Measurements from ENCODE around the gene PLCB1. TPM values are rescaled to one million over a fixed set of nuclear protein-coding genes. Genes with fewer than 3 reads are reported as not detected.
"Not testable (repeated sequence)": the region's sequence is repeated elsewhere in the genome, so short reads cannot be mapped to it uniquely, and the experiment has no call there.

Gene PLCB1
- total RNA-seq, 1 donor, result 13.4 TPM

- H3K4me2 ChIP-seq (ENCODE audit: insufficient read depth, low read length), result no peak overlapping the region
- peaks cover 8% of the 10 kb centered on the region for H3K4me1 ChIP-seq (ENCODE audit: insufficient read depth, low read length)
- no peak for DNase-seq (ENCODE audit: insufficient read length, low spot score, missing footprints)
- no peak overlapping the region for H3K4me3 ChIP-seq (ENCODE audit: insufficient read depth, low read length)
- no peaks in the 10 kb centered on the region for H3K9me3 ChIP-seq (ENCODE audit: low read depth, low read length)
- no peaks in the 10 kb centered on the region for H3K27me3 ChIP-seq (ENCODE audit: insufficient read depth, low read length)
- H3K79me2 ChIP-seq (ENCODE audit: insufficient read depth, low read length), result no peaks in the 10 kb centered on the region
- no peak overlapping the region for H3K27ac ChIP-seq (ENCODE audit: low read depth, low read length)
- no peaks in the 10 kb centered on the region for H3K36me3 ChIP-seq (ENCODE audit: insufficient read depth, low read length)
- H4K20me1 ChIP-seq (ENCODE audit: insufficient read depth, low read length), result no peaks in the 10 kb centered on the region
- no peak overlapping the region for H2AFZ ChIP-seq (ENCODE audit: low read length)
- TF ChIP-seq CTCF (IDR thresholded peaks at IDR 0.05; ENCODE audit: extremely low read depth, low read depth, low read length), result no peak
Observed at GRCh38 chr20:8587810-8588209, 455.7 kb downstream of the PLCB1 start.

DNA sequence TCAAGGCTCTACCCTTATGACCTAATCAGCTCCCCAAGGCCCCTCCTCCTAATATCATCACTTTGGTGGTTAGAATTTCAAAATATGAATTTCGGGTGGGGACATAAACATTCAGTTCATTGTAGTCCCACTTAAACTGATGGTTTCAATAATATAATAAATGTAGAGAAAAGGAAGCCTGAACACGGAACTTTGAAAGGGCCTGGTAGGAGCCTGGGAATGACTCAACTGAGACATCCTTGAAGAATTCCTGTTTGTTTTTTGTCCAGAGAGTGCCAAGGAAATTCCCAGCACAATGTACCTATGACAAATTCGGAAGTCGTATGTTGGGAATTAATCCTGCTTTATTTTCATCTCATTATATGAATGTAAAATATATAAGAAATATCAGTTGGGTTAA is 457.9 kb downstream of the PLCB1 start:
- H3K79me2 ChIP-seq (ENCODE audit: insufficient read depth, low read length), result no peaks in the 10 kb centered on the region
- H2AFZ ChIP-seq (ENCODE audit: low read length), result no peak overlapping the region
- TF ChIP-seq CTCF (IDR thresholded peaks at IDR 0.05; ENCODE audit: extremely low read depth, low read depth, low read length), result no peak
- no peaks in the 10 kb centered on the region for H3K9me3 ChIP-seq (ENCODE audit: low read depth, low read length)
- H3K4me1 ChIP-seq (ENCODE audit: insufficient read depth, low read length), result peaks cover 3% of the 10 kb centered on the region
- H4K20me1 ChIP-seq (ENCODE audit: insufficient read depth, low read length), result no peaks in the 10 kb centered on the region
- no peak overlapping the region for H3K4me2 ChIP-seq (ENCODE audit: insufficient read depth, low read length)
- no peaks in the 10 kb centered on the region for H3K36me3 ChIP-seq (ENCODE audit: insufficient read depth, low read length)
- no peak overlapping the region for H3K4me3 ChIP-seq (ENCODE audit: insufficient read depth, low read length)
- DNase-seq (ENCODE audit: insufficient read length, low spot score, missing footprints), result peak; percentile 72
- H3K27me3 ChIP-seq (ENCODE audit: insufficient read depth, low read length), result no peaks in the 10 kb centered on the region
- no peak overlapping the region for H3K27ac ChIP-seq (ENCODE audit: low read depth, low read length)

GRCh38 chr20:8600910-8601541 is 469.0 kb downstream of the PLCB1 start:
- H3K36me3 ChIP-seq (ENCODE audit: insufficient read depth, low read length); H4K20me1 ChIP-seq (ENCODE audit: insufficient read depth, low read length); H3K79me2 ChIP-seq (ENCODE audit: insufficient read depth, low read length); DNase-seq (ENCODE audit: insufficient read length, low spot score, missing footprints); H3K4me3 ChIP-seq (ENCODE audit: insufficient read depth, low read length); H3K4me1 ChIP-seq (ENCODE audit: insufficient read depth, low read length); H3K4me2 ChIP-seq (ENCODE audit: insufficient read depth, low read length); H3K9me3 ChIP-seq (ENCODE audit: low read depth, low read length); H3K27ac ChIP-seq (ENCODE audit: low read depth, low read length); H3K27me3 ChIP-seq (ENCODE audit: insufficient read depth, low read length); H2AFZ ChIP-seq (ENCODE audit: low read length): not testable (repeated sequence)

- TF ChIP-seq CTCF (IDR thresholded peaks at IDR 0.05; ENCODE audit: extremely low read depth, low read depth, low read length), result no peak
- H3K27ac ChIP-seq (ENCODE audit: low read depth, low read length), result no peak overlapping the region
- no peaks in the 10 kb centered on the region for H4K20me1 ChIP-seq (ENCODE audit: insufficient read depth, low read length)
- H3K4me3 ChIP-seq (ENCODE audit: insufficient read depth, low read length), result no peak overlapping the region
- peaks cover 2% of the 10 kb centered on the region for H3K4me1 ChIP-seq (ENCODE audit: insufficient read depth, low read length)
- no peak overlapping the region for H3K4me2 ChIP-seq (ENCODE audit: insufficient read depth, low read length)
- no peaks in the 10 kb centered on the region for H3K79me2 ChIP-seq (ENCODE audit: insufficient read depth, low read length)
- no peaks in the 10 kb centered on the region for H3K36me3 ChIP-seq (ENCODE audit: insufficient read depth, low read length)
- no peaks in the 10 kb centered on the region for H3K27me3 ChIP-seq (ENCODE audit: insufficient read depth, low read length)
- H3K9me3 ChIP-seq (ENCODE audit: low read depth, low read length), result no peaks in the 10 kb centered on the region
- H2AFZ ChIP-seq (ENCODE audit: low read length), result no peak overlapping the region
- DNase-seq (ENCODE audit: insufficient read length, low spot score, missing footprints), result no peak
Observed at GRCh38 chr20:8601542-8601912, 469.5 kb downstream of the PLCB1 start.
